GM21717 (cell line): ENCODE results near the gene SPDEF.

Source experiments
- ATAC-seq: cut with Tn5 transposase; IDR thresholded peaks from one replicate; pipeline ENCODE4 v1.9.1; 2021; ENCODE audit warnings: mild to moderate bottlenecking, moderate library complexity; ENCODE audit not compliant: unreplicated experiment

SPDEF gene

GRCh38 chr6:34583861-34584604 is 27.9 kb upstream of the SPDEF start:
- no peak for ATAC-seq

GRCh38 chr6:34583461-34583860 is 27.3 kb upstream of the SPDEF start:
- ATAC-seq: no peak

GRCh38 chr6:34581561-34581920 is 25.4 kb upstream of the SPDEF start:
- no peak for ATAC-seq

GRCh38 chr6:34580707-34581560 is 24.8 kb upstream of the SPDEF start:
- no peak for ATAC-seq

GRCh38 chr6:34578445-34579262 is 22.5 kb upstream of the SPDEF start:
- no peak for ATAC-seq

GRCh38 chr6:34576286-34576955 is 20.3 kb upstream of the SPDEF start:
- ATAC-seq: no peak

GRCh38 chr6:34575326-34575725 is 19.2 kb upstream of the SPDEF start:
- ATAC-seq: no peak

- no peak for ATAC-seq
These were observed 18.6 kb upstream of the SPDEF start for GRCh38 chr6:34574647-34575293.

- ATAC-seq: no peak
These were observed 17.5 kb upstream of the SPDEF start for GRCh38 chr6:34573567-34574183.

GRCh38 chr6:34572585-34572984 is 16.5 kb upstream of the SPDEF start:
- ATAC-seq: no peak

GRCh38 chr6:34572021-34572420 is 15.9 kb upstream of the SPDEF start:
- ATAC-seq: no peak

- ATAC-seq: no peak
These were observed 15.3 kb upstream of the SPDEF start for GRCh38 chr6:34571388-34571787.

GRCh38 chr6:34570066-34570833 is 14.1 kb upstream of the SPDEF start:
- no peak for ATAC-seq

GRCh38 chr6:34569361-34569973 is 13.3 kb upstream of the SPDEF start:
- ATAC-seq: no peak

- ATAC-seq: no peak
These were observed 12.4 kb upstream of the SPDEF start for GRCh38 chr6:34568341-34569201.

GRCh38 chr6:34566830-34567546 is 10.9 kb upstream of the SPDEF start:
- ATAC-seq: no peak

- ATAC-seq: no peak
These were observed 9.6 kb upstream of the SPDEF start for GRCh38 chr6:34565722-34566137.
